Stromal cell of bone marrow (primary cell): ENCODE measurements around the gene MLH3.

ENCODE experiments used
- DNase-seq: peaks from one replicate; pipeline ENCODE4 v3.0.0-alpha.2; 2012; ENCODE audit warnings: low read depth

The MLH3 gene

GRCh38 chr14:74965486-74966153 is 85.6 kb downstream of the MLH3 start:
- DNase-seq = peak; percentile 30

GRCh38 chr14:74964787-74965485 is 86.3 kb downstream of the MLH3 start:
- DNase-seq = peak; percentile 29
